Neuron (in vitro differentiated cells): ENCODE results near the gene CD55.
"Not testable (repeated sequence)": the region's sequence is repeated elsewhere in the genome, so short reads cannot be mapped to it uniquely, and the experiment has no call there.

Source experiments
- H2AFZ ChIP-seq: one replicate; pipeline ENCODE4 v1.6.1; 2013; ENCODE audit warnings: low read depth, mild to moderate bottlenecking, inconsistent platforms, low read length, moderate library complexity
- H3K27me3 ChIP-seq: one replicate; pipeline ENCODE4 v1.6.1; 2013; ENCODE audit warnings: low read length; ENCODE audit not compliant: insufficient read depth
- H3K36me3 ChIP-seq: one replicate; pipeline ENCODE4 v1.6.1; 2013; ENCODE audit warnings: low read length; ENCODE audit not compliant: insufficient read depth
- H3K4me1 ChIP-seq: one replicate; pipeline ENCODE4 v1.6.1; 2013; ENCODE audit warnings: low read length; ENCODE audit not compliant: insufficient read depth
- H3K4me3 ChIP-seq: 2 replicates; pipeline ENCODE4 v1.5.1; 2013; ENCODE audit warnings: mild to moderate bottlenecking, low read length, moderate library complexity
- H3K9me3 ChIP-seq: one replicate; pipeline ENCODE4 v1.6.1; 2013; ENCODE audit warnings: low read length

The CD55 gene

GRCh38 chr1:207311888-207312603 lies 9.4 kb upstream of the CD55 start:
- Histone ChIP-seq H3K36me3 (no peaks in the 10 kb centered on the region), H3K4me1 (no peaks in the 10 kb centered on the region), H3K27me3 (peaks cover 2% of the 10 kb centered on the region), H3K4me3 (no peak overlapping the region), H3K9me3 (no peaks in the 10 kb centered on the region), H2AFZ (no peak overlapping the region)

GRCh38 chr1:207312604-207312920 lies 8.9 kb upstream of the CD55 start:
- Histone ChIP-seq H3K4me1 (no peaks in the 10 kb centered on the region), H3K9me3 (no peaks in the 10 kb centered on the region), H2AFZ (no peak overlapping the region), H3K4me3 (no peak overlapping the region), H3K36me3 (no peaks in the 10 kb centered on the region), H3K27me3 (peaks cover 2% of the 10 kb centered on the region)

DNA sequence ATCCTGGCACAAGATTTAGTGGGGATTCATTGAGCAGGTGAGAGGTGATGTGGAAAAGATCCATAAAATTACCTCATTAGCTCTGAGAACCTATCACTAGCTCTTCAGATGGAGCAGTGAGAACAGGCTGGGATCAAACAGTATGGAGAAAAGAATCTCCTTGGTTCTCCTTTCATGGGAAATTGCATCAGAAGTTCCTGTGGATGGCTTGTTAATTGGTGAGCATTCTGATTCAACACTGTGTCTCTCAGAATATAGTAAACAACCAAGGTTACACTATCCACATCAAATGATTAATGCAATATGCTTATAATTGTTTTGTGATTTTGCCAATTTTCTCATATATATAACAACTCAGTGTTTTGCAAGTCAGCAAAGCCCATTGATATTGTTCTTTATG lies 8.3 kb upstream of the CD55 start:
- peaks cover 2% of the 10 kb centered on the region for H3K27me3 ChIP-seq
- no peaks in the 10 kb centered on the region for H3K4me1 ChIP-seq
- H3K4me3 ChIP-seq = no peak overlapping the region
- H3K9me3 ChIP-seq = no peaks in the 10 kb centered on the region
- H3K36me3 ChIP-seq = no peaks in the 10 kb centered on the region
- no peak overlapping the region for H2AFZ ChIP-seq

- H2AFZ ChIP-seq = no peak overlapping the region
- no peak overlapping the region for H3K4me3 ChIP-seq
- H3K4me1 ChIP-seq = no peaks in the 10 kb centered on the region
- no peaks in the 10 kb centered on the region for H3K36me3 ChIP-seq
- peaks cover 2% of the 10 kb centered on the region for H3K27me3 ChIP-seq
- no peaks in the 10 kb centered on the region for H3K9me3 ChIP-seq
Observed at GRCh38 chr1:207314816-207315215, 6.7 kb upstream of the CD55 start.

DNA sequence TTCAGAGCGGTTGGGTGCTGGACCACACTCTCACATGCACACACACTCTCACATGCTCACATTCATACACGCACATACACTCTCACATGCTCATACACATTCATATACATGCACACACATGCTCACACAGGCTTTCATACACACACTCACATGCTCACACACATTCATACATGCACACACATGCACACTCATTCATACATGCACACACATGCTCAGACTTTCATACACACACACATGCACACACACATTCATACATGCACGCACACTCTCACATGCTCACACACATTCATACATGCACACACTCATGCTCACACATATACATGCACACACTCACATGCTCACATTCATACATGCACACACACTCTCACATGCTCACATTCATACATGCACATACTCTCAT lies 6.0 kb upstream of the CD55 start:
- no peaks in the 10 kb centered on the region for H3K9me3 ChIP-seq
- H3K27me3 ChIP-seq = peaks cover 4% of the 10 kb centered on the region
- no peak overlapping the region for H3K4me3 ChIP-seq
- H3K4me1 ChIP-seq = no peaks in the 10 kb centered on the region
- no peaks in the 10 kb centered on the region for H3K36me3 ChIP-seq
- no peak overlapping the region for H2AFZ ChIP-seq

DNA sequence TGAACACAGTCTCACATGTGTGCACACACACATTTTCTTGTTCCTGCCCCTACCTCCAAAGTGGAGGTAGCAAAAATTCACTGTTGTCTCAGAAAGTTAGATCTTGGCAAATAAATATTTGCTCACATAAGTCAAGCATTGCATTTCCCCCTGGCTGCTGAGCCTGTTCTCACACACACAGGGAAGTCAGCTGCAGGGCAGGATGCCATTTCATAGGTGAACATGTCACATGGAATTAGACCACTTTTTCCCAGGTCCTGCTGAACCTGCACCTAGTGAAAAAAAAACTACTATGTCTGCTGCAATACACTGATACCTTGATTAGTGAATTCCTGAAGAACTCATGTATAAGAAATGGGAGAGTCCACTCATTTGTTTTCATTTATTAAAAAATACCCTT lies 5.3 kb upstream of the CD55 start:
- Histone ChIP-seq H3K36me3 (no peaks in the 10 kb centered on the region), H3K4me3 (no peak overlapping the region), H3K27me3 (peaks cover 9% of the 10 kb centered on the region), H3K4me1 (no peaks in the 10 kb centered on the region), H2AFZ (no peak overlapping the region), H3K9me3 (no peaks in the 10 kb centered on the region)

- Histone ChIP-seq H2AFZ (no peak overlapping the region), H3K4me3 (no peak overlapping the region), H3K36me3 (no peaks in the 10 kb centered on the region)
Observed at GRCh38 chr1:207316622-207317391, 4.7 kb upstream of the CD55 start.

GRCh38 chr1:207317561-207317960 lies 3.9 kb upstream of the CD55 start:
- Histone ChIP-seq H3K36me3 (no peaks in the 10 kb centered on the region), H3K4me3 (no peak overlapping the region), H3K4me1 (peaks cover 4% of the 10 kb centered on the region), H3K9me3 (no peaks in the 10 kb centered on the region), H3K27me3 (peaks cover 23% of the 10 kb centered on the region), H2AFZ (no peak overlapping the region)

More at GRCh38 chr1:207316622-207317391, 4.7 kb upstream of the CD55 start:
- Histone ChIP-seq H3K4me1 (peaks cover 1% of the 10 kb centered on the region), H3K9me3 (no peaks in the 10 kb centered on the region), H3K27me3 (peaks cover 16% of the 10 kb centered on the region)

DNA sequence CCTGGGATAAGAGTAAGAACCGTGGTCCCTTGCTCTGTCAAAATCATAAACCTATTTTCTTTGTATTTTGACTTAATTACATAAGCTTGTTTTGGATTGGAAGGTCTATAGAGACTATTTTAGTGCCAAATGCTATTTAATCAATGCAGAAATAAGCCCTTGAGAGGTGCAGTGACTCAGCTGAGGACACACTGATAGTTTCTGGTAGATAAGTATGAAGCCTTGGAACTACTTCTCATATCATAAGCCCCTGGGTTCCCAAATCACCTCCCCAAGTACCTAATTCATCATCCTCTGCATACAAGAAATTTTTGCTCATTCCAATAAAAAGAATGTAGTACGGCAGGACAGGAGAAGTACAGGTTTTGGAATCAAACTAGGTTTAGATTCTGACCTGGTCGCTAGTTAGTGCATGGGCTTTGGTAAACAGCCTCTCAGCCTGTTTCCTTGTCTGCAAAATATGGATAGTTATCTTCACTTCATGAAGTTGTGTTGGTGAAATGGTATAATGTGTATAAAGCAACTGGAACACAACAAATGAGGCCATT lies 3.3 kb upstream of the CD55 start:
- Histone ChIP-seq H3K4me3 (no peak overlapping the region), H3K27me3 (peaks cover 26% of the 10 kb centered on the region), H3K36me3 (no peaks in the 10 kb centered on the region), H2AFZ (no peak overlapping the region), H3K4me1 (peaks cover 4% of the 10 kb centered on the region), H3K9me3 (no peaks in the 10 kb centered on the region)

GRCh38 chr1:207319199-207319598 lies 2.3 kb upstream of the CD55 start:
- no peaks in the 10 kb centered on the region for H3K36me3 ChIP-seq
- no peak overlapping the region for H3K4me3 ChIP-seq
- no peak overlapping the region for H2AFZ ChIP-seq
- peaks cover 4% of the 10 kb centered on the region for H3K4me1 ChIP-seq
- H3K9me3 ChIP-seq = no peaks in the 10 kb centered on the region
- peaks cover 28% of the 10 kb centered on the region for H3K27me3 ChIP-seq

DNA sequence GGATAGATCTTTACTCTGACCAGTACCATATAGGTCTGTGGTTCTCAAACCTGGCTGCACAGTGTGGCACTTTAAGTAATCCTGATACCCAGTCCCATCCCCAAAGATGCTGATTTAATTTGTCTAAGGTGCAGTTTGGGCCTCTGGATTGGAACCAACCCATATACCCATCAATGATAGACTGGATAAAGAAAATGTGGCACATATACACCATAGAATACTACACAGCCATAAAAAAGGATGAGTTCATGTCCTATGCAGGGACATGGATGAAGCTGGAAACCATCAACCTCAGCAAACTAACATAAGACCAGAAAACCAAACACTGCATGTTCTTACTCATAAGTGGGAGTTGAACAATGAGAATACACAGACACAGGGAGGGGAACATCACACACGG lies 1.4 kb upstream of the CD55 start:
- not testable (repeated sequence) for H2AFZ ChIP-seq, H3K9me3 ChIP-seq, H3K4me3 ChIP-seq, H3K4me1 ChIP-seq, H3K36me3 ChIP-seq
- H3K27me3 ChIP-seq = peaks cover 28% of the 10 kb centered on the region

DNA sequence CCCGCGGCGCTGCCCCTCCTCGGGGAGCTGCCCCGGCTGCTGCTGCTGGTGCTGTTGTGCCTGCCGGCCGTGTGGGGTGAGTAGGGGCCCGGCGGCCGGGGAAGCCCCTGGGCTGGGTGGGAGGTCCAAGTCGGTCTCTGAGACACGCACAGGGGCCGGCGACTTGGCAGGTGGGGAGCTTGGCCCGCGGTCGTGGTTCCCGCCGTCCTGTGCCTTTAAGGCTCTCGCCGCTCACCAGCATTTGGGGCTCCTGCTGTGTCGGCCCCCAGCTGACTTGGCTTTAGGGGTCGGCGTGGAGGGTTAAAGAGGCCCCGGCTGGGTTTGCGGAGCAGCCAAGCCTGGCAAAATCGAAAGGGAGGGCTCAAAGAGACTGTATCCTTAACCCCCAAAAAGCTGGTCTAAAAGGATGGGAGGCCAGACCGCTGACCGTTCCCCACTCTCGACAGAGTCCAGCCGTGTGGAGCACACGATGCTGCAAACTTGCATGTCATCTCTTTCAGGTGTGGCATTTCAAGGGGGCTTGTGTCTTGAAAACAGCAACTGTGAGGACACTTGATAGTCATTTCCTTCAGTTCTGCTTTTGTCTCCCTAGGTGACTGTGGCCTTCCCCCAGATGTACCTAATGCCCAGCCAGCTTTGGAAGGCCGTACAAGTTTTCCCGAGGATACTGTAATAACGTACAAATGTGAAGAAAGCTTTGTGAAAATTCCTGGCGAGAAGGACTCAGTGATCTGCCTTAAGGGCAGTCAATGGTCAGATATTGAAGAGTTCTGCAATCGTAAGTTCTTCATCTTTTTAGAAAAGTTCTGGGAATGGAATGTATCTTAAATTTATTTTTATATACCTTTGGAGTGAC lies 540 bp downstream of the CD55 start:
- peak overlapping the region; percentile 91 for H2AFZ ChIP-seq
- H3K9me3 ChIP-seq = no peaks in the 10 kb centered on the region
- peaks cover 27% of the 10 kb centered on the region for H3K27me3 ChIP-seq
- no peaks in the 10 kb centered on the region for H3K36me3 ChIP-seq
- H3K4me1 ChIP-seq = peaks cover 4% of the 10 kb centered on the region
- H3K4me3 ChIP-seq = peak overlapping the region; percentile 46
